B cell (primary cell): ENCODE results near the gene BTRC. TPM values are rescaled to one million over a fixed set of nuclear protein-coding genes. Genes with fewer than 3 reads are reported as not detected.

ENCODE experiments used
- ATAC-seq: fragments of 200-7000 bp; cut with Tn5 transposase; one replicate; pipeline ENCODE4 v1.10.0; 2021; ENCODE audit warnings: low read depth, mild to moderate bottlenecking, moderate number of reproducible peaks, moderate library complexity
- CTCF ChIA-PET: fragments of 350-600 bp; sonication (Branson Sonifier 250); formaldehyde crosslinking; loops from one replicate; lab custom pipeline; 2021; ENCODE audit warnings: antibody characterized with exemption, inconsistent platforms; lab: Charles Lee
- POLR2A ChIA-PET: fragments of 350-600 bp; sonication (Branson Sonifier 250); formaldehyde crosslinking; loops from one replicate; lab custom pipeline; 2021; ENCODE audit warnings: antibody characterized with exemption; lab: Charles Lee
- DNase-seq: peaks from one replicate; pipeline ENCODE4 v3.0.0; 2013
- H2AFZ ChIP-seq: 2 replicates; pipeline ENCODE4 v1.6.1; 2012; ENCODE audit warnings: mild to moderate bottlenecking, low read depth, low read length; ENCODE audit not compliant: insufficient read depth, poor library complexity, severe bottlenecking
- H3K27ac ChIP-seq, 2 donors: 1 replicate in 1 of 2; 2 replicates in 1 of 2; pipeline ENCODE4 v1.5.1; 2012 to 2013; ENCODE audit warnings: low read length in 2 of 2, mild to moderate bottlenecking in 2 of 2, moderate library complexity in 1 of 2
- H3K27me3 ChIP-seq, 4 experiments: fragments of 200-600 bp in 1 of 4; sonication (generic) in 1 of 4; replicated peaks in 1 of 4; 1 replicate in 2 of 4; 2 replicates in 2 of 4; pipeline versions ENCODE4 v1.6.1 to v1.7.0; 2013 to 2016; ENCODE audit warnings: low read length in 3 of 4, mild to moderate bottlenecking in 2 of 4, mixed read lengths in 1 of 4, moderate library complexity in 1 of 4; ENCODE audit not compliant: insufficient read depth in 4 of 4, control insufficient read depth in 3 of 4; ENCODE audit errors: control extremely low read depth in 1 of 4
- H3K36me3 ChIP-seq, 2 experiments: replicated peaks in 1 of 2; 1 replicate in 1 of 2; 2 replicates in 1 of 2; pipeline versions ENCODE4 v1.6.1 to v1.7.1; 2013; ENCODE audit warnings: low read length in 1 of 2; ENCODE audit not compliant: insufficient read depth in 2 of 2, control insufficient read depth in 1 of 2; ENCODE audit errors: control extremely low read depth in 1 of 2, extremely low read depth in 1 of 2
- H3K4me1 ChIP-seq, 2 donors: fragments of 200-600 bp in 1 of 2; sonication (generic) in 1 of 2; 1 replicate in 1 of 2; 2 replicates in 1 of 2; pipeline versions ENCODE4 v1.5.1 to v1.6.1; 2013 to 2017; ENCODE audit warnings: low read length in 2 of 2; ENCODE audit not compliant: control insufficient read depth in 2 of 2, insufficient read depth in 2 of 2
- H3K4me2 ChIP-seq: replicated peaks from 2 replicates; pipeline ENCODE3; 2012; ENCODE audit warnings: mild to moderate bottlenecking, low read depth, low read length; ENCODE audit not compliant: poor library complexity, severe bottlenecking
- H3K4me3 ChIP-seq, 5 experiments: fragments of 200-600 bp in 1 of 5; sonication (generic) in 1 of 5; 1 replicate in 3 of 5; 2 replicates in 2 of 5; pipeline versions ENCODE4 v1.5.1 to v1.7.0; 2011 to 2016; ENCODE audit warnings: low read length in 4 of 5, mild to moderate bottlenecking in 4 of 5, low read depth in 2 of 5, control low read depth in 1 of 5, moderate library complexity in 1 of 5; ENCODE audit not compliant: insufficient read depth in 1 of 5; ENCODE audit errors: control extremely low read depth in 1 of 5, extremely low read depth in 1 of 5
- H3K79me2 ChIP-seq: fragments of 200-600 bp; sonication (generic); one replicate; pipeline ENCODE4 v1.6.0; 2016; ENCODE audit warnings: low read length; ENCODE audit not compliant: control insufficient read depth, insufficient read depth
- H3K9ac ChIP-seq: fragments of 200-600 bp; sonication (generic); 2 replicates; pipeline ENCODE4 v1.6.1; 2017; ENCODE audit warnings: mild to moderate bottlenecking, low read length, moderate library complexity
- H3K9me3 ChIP-seq, 3 donors: one replicate each; pipeline versions ENCODE4 v1.6.1 to v1.7.1; 2013; ENCODE audit warnings: low read length in 2 of 3; ENCODE audit not compliant: control insufficient read depth in 2 of 3, insufficient read depth in 1 of 3; ENCODE audit errors: control extremely low read depth in 1 of 3
- H4K20me1 ChIP-seq: 2 replicates; pipeline ENCODE4 v1.6.0; 2012; ENCODE audit warnings: mild to moderate bottlenecking, low read length; ENCODE audit not compliant: insufficient read depth, control insufficient read depth, poor library complexity, severe bottlenecking
- H3K27ac Mint-ChIP-seq: one replicate; pipeline ENCODE4 v1.8.0; 2021; ENCODE audit warnings: mixed read lengths
- H3K27me3 Mint-ChIP-seq: one replicate; pipeline ENCODE4 v1.8.0; 2021; ENCODE audit warnings: mixed read lengths
- H3K4me1 Mint-ChIP-seq: one replicate; pipeline ENCODE4 v1.8.0; 2021; ENCODE audit warnings: mixed read lengths
- H3K4me3 Mint-ChIP-seq: one replicate; pipeline ENCODE4 v1.8.0; 2021; ENCODE audit warnings: mixed read lengths
- H3K9me3 Mint-ChIP-seq: one replicate; pipeline ENCODE4 v1.8.0; 2022; ENCODE audit warnings: mixed read lengths; ENCODE audit not compliant: insufficient read depth
- EZH2 ChIP-seq: IDR thresholded peaks from 2 replicates; pipeline ENCODE4 v1.6.1; 2012; ENCODE audit warnings: borderline replicate concordance, low read depth, mild to moderate bottlenecking, moderate library complexity, low read length; ENCODE audit not compliant: insufficient read depth, poor library complexity, severe bottlenecking
- WGBS: methylation state at CpG from one replicate; pipeline ENCODE4 v1.1.5; 2013; ENCODE audit warnings: missing lambda C conversion rate; ENCODE audit not compliant: insufficient coverage; 5-methylcytosine and 5-hydroxymethylcytosine counted together
- intact Hi-C: fragments of 100-400 bp; cut with micrococcal nuclease; formaldehyde crosslinking; loops from one replicate; pipeline ENCODE4 v1.10.0; 2022
- polyA plus RNA-seq: library from polyadenylated mRNA; depleted of rRNA; stranded (reverse); fragments of >200 nt; gene quantifications from 2 replicates; pipeline ENCODE4 v1.2.3, GENCODE V29; 2012
- total RNA-seq, 2 donors: library from RNA; stranded (reverse); fragments of 120-200 nt in 1 of 2; gene quantifications; 1 replicate in 1 of 2; 2 replicates in 1 of 2; pipeline versions ENCODE4 v1.2.3 to v1.2.4, GENCODE V29; 2013 to 2022
- TF ChIP-seq, protein P1 (sequence below): fragments of 200-600 bp; IDR thresholded peaks from one replicate; pipeline ENCODE4 v1.8.0; 2022; ENCODE audit warnings: antibody characterized with exemption, mild to moderate bottlenecking

Gene BTRC
- total and polyA plus RNA-seq, 2 donors (not counting 1 experiment from before 2014, with no cell fraction given) = 4.3 to 21.9 TPM

DNA sequence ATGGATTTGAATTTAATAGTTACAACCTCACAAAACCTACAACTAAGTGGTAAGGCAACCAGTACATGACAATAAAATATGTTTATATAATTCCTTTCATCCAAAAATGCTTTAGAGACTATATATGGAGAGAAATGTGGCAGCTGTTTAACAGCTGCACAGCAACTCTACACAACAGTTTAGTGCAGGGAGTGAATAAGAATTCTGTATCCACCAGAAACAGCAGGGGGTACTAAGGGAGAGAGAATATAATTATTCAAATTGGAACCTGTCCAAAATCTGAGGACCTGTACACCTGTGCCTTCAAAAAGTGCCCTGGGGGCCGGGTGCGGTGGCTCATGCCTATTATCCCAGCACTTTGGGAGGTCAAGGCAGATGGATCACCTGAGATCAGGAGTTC is 184.5 kb downstream of the BTRC start:
- Histone ChIP-seq H3K4me2 (no peak overlapping the region), H3K36me3 (peaks cover 0 to 18% of the 10 kb centered on the region in 2 experiments), H3K79me2 (no peaks in the 10 kb centered on the region), H3K27me3 (no peaks in the 10 kb centered on the region), H2AFZ (no peak overlapping the region), H3K4me1 (no peaks in the 10 kb centered on the region), H3K9ac (no peak overlapping the region), H3K9me3 (no peaks in the 10 kb centered on the region), H4K20me1 (no peaks in the 10 kb centered on the region), H3K4me3 (no peak overlapping the region), H3K27ac (no peak overlapping the region)
- Mint-ChIP-seq H3K27ac (no peak overlapping the region), H3K27me3 (no peaks in the 10 kb centered on the region), H3K9me3 (no peaks in the 10 kb centered on the region), H3K4me3 (no peak overlapping the region), H3K4me1 (no peaks in the 10 kb centered on the region)
- DNase-seq (no peak), ATAC-seq (no peak)
- intact Hi-C loops = no loop called here
- 95% methylated on average over 2 of the region's 2 CpGs for WGBS
- TF ChIP-seq, protein P1, sequence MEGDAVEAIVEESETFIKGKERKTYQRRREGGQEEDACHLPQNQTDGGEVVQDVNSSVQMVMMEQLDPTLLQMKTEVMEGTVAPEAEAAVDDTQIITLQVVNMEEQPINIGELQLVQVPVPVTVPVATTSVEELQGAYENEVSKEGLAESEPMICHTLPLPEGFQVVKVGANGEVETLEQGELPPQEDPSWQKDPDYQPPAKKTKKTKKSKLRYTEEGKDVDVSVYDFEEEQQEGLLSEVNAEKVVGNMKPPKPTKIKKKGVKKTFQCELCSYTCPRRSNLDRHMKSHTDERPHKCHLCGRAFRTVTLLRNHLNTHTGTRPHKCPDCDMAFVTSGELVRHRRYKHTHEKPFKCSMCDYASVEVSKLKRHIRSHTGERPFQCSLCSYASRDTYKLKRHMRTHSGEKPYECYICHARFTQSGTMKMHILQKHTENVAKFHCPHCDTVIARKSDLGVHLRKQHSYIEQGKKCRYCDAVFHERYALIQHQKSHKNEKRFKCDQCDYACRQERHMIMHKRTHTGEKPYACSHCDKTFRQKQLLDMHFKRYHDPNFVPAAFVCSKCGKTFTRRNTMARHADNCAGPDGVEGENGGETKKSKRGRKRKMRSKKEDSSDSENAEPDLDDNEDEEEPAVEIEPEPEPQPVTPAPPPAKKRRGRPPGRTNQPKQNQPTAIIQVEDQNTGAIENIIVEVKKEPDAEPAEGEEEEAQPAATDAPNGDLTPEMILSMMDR = no peak
- no peak for TF ChIP-seq EZH2
- CTCF ChIA-PET = interaction anchor here (1.6 to 4.7 kb wide), 2 partner anchors 32 to 34 kb away, joined by 3 to 44 read pairs; no protein-coding TSS in a partner anchor
- POLR2A ChIA-PET = no interaction called here

DNA sequence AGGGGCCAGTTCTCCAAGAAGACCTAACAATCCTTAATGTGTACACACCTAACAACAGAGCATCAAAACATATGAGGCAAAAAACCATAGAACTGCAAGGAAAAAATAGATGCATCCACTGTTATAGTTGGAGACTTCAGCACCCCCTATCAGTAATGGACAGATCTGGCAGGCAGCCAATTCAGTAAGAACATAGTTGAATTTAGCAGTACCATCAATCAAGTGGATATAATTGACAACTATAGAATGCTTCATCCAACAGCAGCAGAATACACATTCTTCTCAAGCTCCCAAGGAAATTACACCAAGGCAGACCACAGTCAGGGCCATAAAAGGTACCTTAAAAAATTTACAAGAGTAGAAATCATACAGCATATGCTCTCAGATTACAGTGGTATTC is 191.9 kb downstream of the BTRC start:
- intact Hi-C loops = no loop called here
- Mint-ChIP-seq H3K9me3 (no peaks in the 10 kb centered on the region), H3K27me3 (no peaks in the 10 kb centered on the region), H3K4me1 (no peaks in the 10 kb centered on the region), H3K27ac (no peak overlapping the region), H3K4me3 (no peak overlapping the region)
- no peak overlapping the region for H3K4me3 ChIP-seq
- H2AFZ ChIP-seq = no peak overlapping the region
- no peak overlapping the region for H3K27ac ChIP-seq
- H3K9ac ChIP-seq = no peak overlapping the region
- POLR2A ChIA-PET = no interaction called here
- no peaks in the 10 kb centered on the region for H3K27me3 ChIP-seq
- TF ChIP-seq, protein P1 = no peak
- TF ChIP-seq EZH2 = no peak
- CTCF ChIA-PET = interaction anchor here (0.8 to 1.0 kb wide), 3 partner anchors 8 to 24 kb away, joined by 3 to 4 read pairs (median 3); no protein-coding TSS in a partner anchor
- no peak for ATAC-seq
- DNase-seq = no peak
- no peaks in the 10 kb centered on the region for H3K4me1 ChIP-seq
- H3K36me3 ChIP-seq = peaks cover 2% of the 10 kb centered on the region in 2 experiments
- no peaks in the 10 kb centered on the region for H3K79me2 ChIP-seq
- H4K20me1 ChIP-seq = no peaks in the 10 kb centered on the region
- H3K9me3 ChIP-seq = no peaks in the 10 kb centered on the region
- H3K4me2 ChIP-seq = no peak overlapping the region
